Ovary (tissue), 9 donors: ENCODE measurements around the gene NOD2. TPM values are rescaled to one million over a fixed set of nuclear protein-coding genes. Genes with fewer than 3 reads are reported as not detected.

ENCODE experiments used
- DNase-seq, 5 donors: peaks; one replicate each; pipeline ENCODE4 v3.0.0-alpha.2; 2019 to 2020
- H3K27ac ChIP-seq, 2 donors: fragments of 200-600 bp; one replicate each; pipeline versions ENCODE4 v1.5.1 to v1.8.0; 2019 to 2022
- H3K27me3 ChIP-seq: fragments of 200-600 bp; one replicate; pipeline ENCODE4 v1.8.0; 2022
- H3K36me3 ChIP-seq: fragments of 200-600 bp; sonication (generic); one replicate; pipeline ENCODE4 v1.5.1; 2019
- H3K4me1 ChIP-seq: one replicate; pipeline ENCODE4 v1.8.1; 2013; ENCODE audit warnings: mild to moderate bottlenecking, moderate library complexity; ENCODE audit not compliant: insufficient read depth
- H3K4me3 ChIP-seq: fragments of 200-600 bp; sonication (generic); one replicate; pipeline ENCODE4 v1.5.1; 2017
- H3K9me3 ChIP-seq, 2 donors: fragments of 200-600 bp in 1 of 2; sonication (generic) in 1 of 2; one replicate each; pipeline versions ENCODE4 v1.5.1 to v1.8.1; 2013 to 2019; ENCODE audit warnings: mild to moderate bottlenecking in 1 of 2, moderate library complexity in 1 of 2
- EP300 ChIP-seq: sonication (generic); formaldehyde crosslinking; IDR thresholded peaks from one replicate; pipeline ENCODE4 v1.6.1; 2017; ENCODE audit warnings: antibody characterized with exemption
- POLR2A ChIP-seq: fragments of 450-650 bp; IDR thresholded peaks from one replicate; pipeline ENCODE4 v1.6.1; 2017; ENCODE audit warnings: antibody characterized with exemption, mild to moderate bottlenecking, moderate library complexity
- WGBS, 3 donors: extraction: QIAGEN DNeasy Blood & Tissue Kit in 1 of 3; methylation state at CpG; one replicate each; pipeline versions ENCODE4 v1.1.5 to v1.1.7; 2013 to 2017; 5-methylcytosine and 5-hydroxymethylcytosine counted together
- intact Hi-C, 4 donors: fragments of 100-400 bp; cut with DNase I; formaldehyde crosslinking; loops; one replicate each; pipeline versions ENCODE4 v1.11.0 to v1.15.1; 2022 to 2023
- polyA plus RNA-seq, 2 donors: library from polyadenylated mRNA; stranded (reverse); fragments of 200-250 nt in 1 of 2; fragments of 350-450 nt in 1 of 2; fragmentation: Illumina TruSeq in 1 of 2; extraction: RNeasy Lipid Tissue Mini Kit (QIAGEN cat#74804) in 1 of 2; gene quantifications; one replicate each; pipeline ENCODE4 v1.2.3, GENCODE V29; 2013 to 2014
- total RNA-seq, 7 donors: library from RNA; depleted of rRNA in 2 of 7; stranded (reverse); fragments of >200 nt in 2 of 7; fragmentation: NEBNext Ultra II Directional in 3 of 7; extraction: Animal tissue kit (Norgen Biotek cat#: 25700) in 3 of 7; gene quantifications; one replicate each; pipeline versions ENCODE4 v1.1.0 to v1.2.4, GENCODE V29; 2016 to 2023
- TF ChIP-seq, protein P1 (sequence below), 3 donors: fragments of 450-650 bp in 2 of 3; fragments of 200-600 bp in 1 of 3; IDR thresholded peaks; one replicate each; pipeline versions ENCODE4 v1.5.1 to v1.8.0; 2016 to 2022; ENCODE audit warnings: antibody characterized with exemption in 3 of 3, mild to moderate bottlenecking in 1 of 3
- donor health status: DM: no; HTN: no; CAD: no; lungs with moderate emphysema.
- donor health status: DM: no; HTN: no; CAD: no.
- donor health status: Bipolar disorder and iron deficiency.
- donor health status: DM: yes; HTN: yes; CAD: no.
- donor health status: DM: no; HTN: no; CAD: no.
- donor health status: DM: yes; HTN: yes; CAD: no.

The NOD2 gene
- total and polyA plus RNA-seq, 9 donors: 0.53 to 1.5 (median 1.1) TPM

GRCh38 chr16:50702725-50703124, 9.3 kb downstream of the NOD2 start:
- no peak overlapping the region for H3K27ac ChIP-seq
- WGBS, 3 donors: 92 to 95% (median 95%) methylated on average over 3 of the region's 3 CpGs
- peaks cover 0 to 7% of the 10 kb centered on the region in 2 donors for H3K9me3 ChIP-seq
- H3K4me3 ChIP-seq: no peak overlapping the region
- no peaks in the 10 kb centered on the region for H3K27me3 ChIP-seq
- H3K4me1 ChIP-seq: peaks cover 1% of the 10 kb centered on the region
- no peaks in the 10 kb centered on the region for H3K36me3 ChIP-seq
- TF ChIP-seq POLR2A: no peak
- no peak for TF ChIP-seq EP300
- TF ChIP-seq, protein P1, sequence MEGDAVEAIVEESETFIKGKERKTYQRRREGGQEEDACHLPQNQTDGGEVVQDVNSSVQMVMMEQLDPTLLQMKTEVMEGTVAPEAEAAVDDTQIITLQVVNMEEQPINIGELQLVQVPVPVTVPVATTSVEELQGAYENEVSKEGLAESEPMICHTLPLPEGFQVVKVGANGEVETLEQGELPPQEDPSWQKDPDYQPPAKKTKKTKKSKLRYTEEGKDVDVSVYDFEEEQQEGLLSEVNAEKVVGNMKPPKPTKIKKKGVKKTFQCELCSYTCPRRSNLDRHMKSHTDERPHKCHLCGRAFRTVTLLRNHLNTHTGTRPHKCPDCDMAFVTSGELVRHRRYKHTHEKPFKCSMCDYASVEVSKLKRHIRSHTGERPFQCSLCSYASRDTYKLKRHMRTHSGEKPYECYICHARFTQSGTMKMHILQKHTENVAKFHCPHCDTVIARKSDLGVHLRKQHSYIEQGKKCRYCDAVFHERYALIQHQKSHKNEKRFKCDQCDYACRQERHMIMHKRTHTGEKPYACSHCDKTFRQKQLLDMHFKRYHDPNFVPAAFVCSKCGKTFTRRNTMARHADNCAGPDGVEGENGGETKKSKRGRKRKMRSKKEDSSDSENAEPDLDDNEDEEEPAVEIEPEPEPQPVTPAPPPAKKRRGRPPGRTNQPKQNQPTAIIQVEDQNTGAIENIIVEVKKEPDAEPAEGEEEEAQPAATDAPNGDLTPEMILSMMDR (IDR thresholded peaks at IDR 0.05): no peak
- intact Hi-C loops: no loop called here
- DNase-seq: no peak

DNA sequence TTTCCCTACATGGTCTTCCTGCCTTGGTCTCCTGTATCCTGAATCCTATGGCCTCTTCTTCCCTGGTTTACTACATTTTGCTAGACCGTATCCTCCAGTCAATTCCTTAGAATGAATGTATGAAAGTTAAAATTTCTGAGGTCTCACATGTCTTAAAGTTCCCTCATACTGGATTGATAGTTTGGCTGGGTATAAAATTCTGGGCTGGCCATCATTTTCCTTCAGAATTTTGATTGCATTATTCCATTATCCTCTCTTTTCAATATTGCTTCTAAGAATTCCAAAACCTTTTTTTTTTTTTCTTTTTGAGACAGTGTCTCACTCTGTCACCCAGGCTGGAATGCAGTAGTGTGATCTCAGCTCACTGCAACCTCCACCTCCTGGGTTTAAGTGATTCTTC, 10.8 kb downstream of the NOD2 start:
- intact Hi-C loops: no loop called here
- no peaks in the 10 kb centered on the region for H3K27me3 ChIP-seq
- no peak overlapping the region for H3K4me3 ChIP-seq
- TF ChIP-seq, protein P1 (IDR thresholded peaks at IDR 0.05): no peak
- TF ChIP-seq POLR2A (no peak), EP300 (no peak)
- peaks cover 0 to 7% of the 10 kb centered on the region in 2 donors for H3K9me3 ChIP-seq
- H3K4me1 ChIP-seq: no peaks in the 10 kb centered on the region
- no peak for DNase-seq
- H3K27ac ChIP-seq: no peak overlapping the region
- WGBS, 3 donors: 80 to 94% (median 85%) methylated on average over 1 of the region's 1 CpG
- H3K36me3 ChIP-seq: no peaks in the 10 kb centered on the region

DNA sequence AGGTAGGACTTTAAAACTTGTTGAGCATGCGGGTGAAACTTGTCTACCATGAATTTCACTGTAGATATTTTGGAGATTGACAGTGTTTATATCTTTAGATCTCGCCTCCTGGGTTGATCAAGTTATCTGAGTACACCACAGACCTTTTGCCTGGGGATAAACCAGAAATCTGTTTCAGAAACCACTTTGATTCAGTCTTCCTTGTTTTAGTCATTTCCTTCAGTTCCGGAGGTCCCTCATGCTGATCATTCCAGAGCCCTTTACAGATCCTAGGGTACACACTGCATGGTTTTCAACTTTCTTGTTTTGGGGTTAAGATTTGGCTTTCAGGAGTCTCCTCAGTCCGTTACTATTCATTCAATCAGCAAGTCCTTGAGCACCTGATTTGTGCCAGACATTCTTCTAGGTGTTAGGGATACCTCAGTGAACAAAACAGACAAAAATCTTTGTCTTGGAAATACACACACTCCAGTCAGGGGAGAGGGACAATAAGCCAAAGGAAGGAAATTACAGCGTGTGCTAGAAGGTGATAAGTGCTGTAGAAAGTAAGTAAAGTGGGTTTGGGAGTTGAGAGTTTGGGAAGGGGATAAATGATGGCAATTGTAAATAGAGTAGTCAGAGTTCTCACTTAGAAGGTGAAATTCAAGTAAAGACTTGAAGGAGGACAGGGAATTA, 12.2 kb downstream of the NOD2 start:
- WGBS, 3 donors: 82 to 86% (median 85%) methylated on average over 5 of the region's 5 CpGs
- Histone ChIP-seq H3K4me1 (no peaks in the 10 kb centered on the region), H3K9me3 (peaks cover 0 to 7% of the 10 kb centered on the region in 2 donors), H3K36me3 (no peaks in the 10 kb centered on the region), H3K27me3 (no peaks in the 10 kb centered on the region), H3K27ac (no peak overlapping the region), H3K4me3 (no peak overlapping the region)
- no peak for TF ChIP-seq EP300
- TF ChIP-seq, protein P1 (IDR thresholded peaks at IDR 0.05): no peak
- no peak for DNase-seq
- intact Hi-C loops: no loop called here

GRCh38 chr16:50706250-50706649, 12.8 kb downstream of the NOD2 start:
- no peak overlapping the region for H3K27ac ChIP-seq
- DNase-seq: no peak
- no peak overlapping the region for H3K4me3 ChIP-seq
- peaks cover 0 to 7% of the 10 kb centered on the region in 2 donors for H3K9me3 ChIP-seq
- no peaks in the 10 kb centered on the region for H3K27me3 ChIP-seq
- no peaks in the 10 kb centered on the region for H3K36me3 ChIP-seq
- no peaks in the 10 kb centered on the region for H3K4me1 ChIP-seq
- TF ChIP-seq POLR2A (no peak), EP300 (no peak)
- TF ChIP-seq, protein P1 (IDR thresholded peaks at IDR 0.05): no peak
- intact Hi-C loops: no loop called here
- 60 to 63% (median 63%) methylated on average over 3 of the region's 3 CpGs for WGBS, 3 donors
